ENCODE measurements around the gene BICC1.

BICC1 gene

DNA sequence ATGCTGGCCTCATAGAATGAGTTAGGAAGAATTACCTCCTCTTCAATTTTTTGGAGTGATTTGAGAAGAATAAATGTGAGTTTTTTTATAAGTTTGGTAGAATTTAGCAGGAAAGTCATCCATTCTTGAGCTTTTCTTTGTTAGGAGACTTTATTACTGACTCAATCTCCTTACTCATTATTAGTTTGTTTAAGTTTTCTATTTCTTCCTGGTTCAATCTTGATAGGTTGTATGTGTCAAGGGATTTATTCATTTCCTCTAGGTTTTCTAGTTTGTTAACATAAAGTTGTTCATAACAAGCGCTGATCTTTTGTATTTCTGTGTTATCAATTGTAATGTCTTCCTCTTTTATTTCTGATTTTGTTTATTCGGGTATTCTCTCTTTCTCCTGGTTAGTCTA is 47.4 kb downstream of the BICC1 start:
- H3K36me3 ChIP-seq (ENCODE audit: control insufficient read depth, insufficient read depth, low read length), result no peaks in the 10 kb centered on the region
- WGBS, 2 experiments, result 83 to 100% methylated on average over 1 to 2 of the region's 2 CpGs
- no peaks in the 10 kb centered on the region for H3K27me3 ChIP-seq (ENCODE audit: control insufficient read depth, insufficient read depth, low read length, poor library complexity, severe bottlenecking)
- no peak overlapping the region for H3K27ac ChIP-seq (ENCODE audit: insufficient read depth, low read depth, low read length, poor library complexity, severe bottlenecking)
- H3K4me1 ChIP-seq (ENCODE audit: control insufficient read depth, insufficient read depth, low read length), result no peaks in the 10 kb centered on the region
- H3K9me3 ChIP-seq (ENCODE audit: control insufficient read depth, low read length), result no peaks in the 10 kb centered on the region
- H3K4me3 ChIP-seq (ENCODE audit: insufficient read depth, low read depth, low read length), result no peak overlapping the region

DNA sequence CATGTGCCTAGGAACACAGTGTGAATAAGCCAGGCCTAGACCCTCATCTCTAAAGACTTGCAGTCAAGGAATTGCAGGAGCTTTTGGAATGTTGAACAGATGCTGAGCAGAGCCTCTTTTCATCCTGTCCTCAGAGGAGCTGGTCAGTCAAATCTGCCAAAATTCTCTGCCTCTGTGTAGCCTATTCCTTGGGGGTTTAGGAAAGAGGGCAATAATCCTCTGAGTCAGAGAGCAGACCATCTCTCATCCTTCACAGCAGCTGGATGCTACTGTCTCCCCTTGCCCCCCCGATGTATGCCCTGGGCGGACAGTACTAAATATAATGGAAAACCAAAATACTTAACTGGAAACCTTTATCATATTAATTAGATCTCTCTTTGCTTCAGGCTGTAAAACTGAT is 52.6 kb downstream of the BICC1 start:
- Histone ChIP-seq H3K27me3 (ENCODE audit: control insufficient read depth, insufficient read depth, low read length, poor library complexity, severe bottlenecking) (no peaks in the 10 kb centered on the region), H3K4me3 (ENCODE audit: insufficient read depth, low read depth, low read length) (no peak overlapping the region), H3K27ac (ENCODE audit: insufficient read depth, low read depth, low read length, poor library complexity, severe bottlenecking) (no peak overlapping the region), H3K9me3 (ENCODE audit: control insufficient read depth, low read length) (no peaks in the 10 kb centered on the region), H3K4me1 (ENCODE audit: control insufficient read depth, insufficient read depth, low read length) (no peaks in the 10 kb centered on the region), H3K36me3 (ENCODE audit: control insufficient read depth, insufficient read depth, low read length) (no peaks in the 10 kb centered on the region)
- 95 to 100% methylated on average over 2 of the region's 2 CpGs for WGBS, 2 experiments

DNA sequence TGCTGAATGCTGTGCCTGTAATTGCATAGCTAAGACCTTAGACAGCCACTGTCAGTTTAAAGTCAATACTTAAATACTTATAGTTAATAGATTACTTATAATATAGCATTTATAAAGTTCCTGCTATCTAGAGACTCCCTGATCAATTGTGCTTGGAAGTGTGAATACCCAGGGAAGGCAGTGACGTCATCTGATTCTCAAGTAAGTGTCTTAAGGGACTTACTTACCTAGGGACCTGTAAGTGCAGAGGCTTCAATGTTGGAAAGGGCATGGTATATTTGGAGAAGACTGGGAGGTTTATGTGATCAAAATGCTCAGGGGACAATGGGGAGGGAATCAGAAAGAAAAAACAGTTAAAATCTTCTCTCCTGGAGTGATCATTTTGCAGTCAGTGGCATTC is 55.0 kb downstream of the BICC1 start:
- H3K36me3 ChIP-seq (ENCODE audit: control insufficient read depth, insufficient read depth, low read length), result no peaks in the 10 kb centered on the region
- 89% methylated on average over 1 of the region's 1 CpG for WGBS, 2 experiments
- H3K4me3 ChIP-seq (ENCODE audit: insufficient read depth, low read depth, low read length), result no peak overlapping the region
- H3K27ac ChIP-seq (ENCODE audit: insufficient read depth, low read depth, low read length, poor library complexity, severe bottlenecking), result no peak overlapping the region
- no peaks in the 10 kb centered on the region for H3K27me3 ChIP-seq (ENCODE audit: control insufficient read depth, insufficient read depth, low read length, poor library complexity, severe bottlenecking)
- no peaks in the 10 kb centered on the region for H3K4me1 ChIP-seq (ENCODE audit: control insufficient read depth, insufficient read depth, low read length)
- no peaks in the 10 kb centered on the region for H3K9me3 ChIP-seq (ENCODE audit: control insufficient read depth, low read length)

DNA sequence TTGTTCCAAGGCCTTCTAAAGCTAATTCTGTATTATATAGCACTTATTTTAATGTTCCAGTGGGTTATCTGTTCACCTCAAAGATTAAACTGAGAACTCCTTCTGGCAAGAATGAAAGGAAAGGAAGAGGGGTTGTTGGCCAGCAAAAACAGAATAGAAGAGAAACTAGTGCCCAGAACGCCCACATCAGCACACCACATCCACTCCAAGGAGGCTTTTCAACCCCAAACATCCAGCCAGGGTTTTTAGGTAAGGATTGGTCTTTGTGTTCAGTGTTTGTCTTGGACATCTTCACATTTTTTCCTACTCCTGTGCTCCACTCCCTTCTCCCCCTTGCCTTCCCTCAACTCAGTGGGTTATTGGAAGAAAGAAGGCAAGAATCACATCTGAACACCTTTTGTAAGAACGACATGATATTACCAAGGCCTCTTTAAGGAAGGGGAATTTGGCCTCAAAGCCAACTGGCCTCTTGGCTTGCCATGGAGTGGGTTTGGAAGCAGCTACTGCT is 55.8 kb downstream of the BICC1 start:
- WGBS, 2 experiments, result 80 to 95% methylated on average over 1 to 2 of the region's 2 CpGs
- H3K27me3 ChIP-seq (ENCODE audit: control insufficient read depth, insufficient read depth, low read length, poor library complexity, severe bottlenecking), result no peaks in the 10 kb centered on the region
- H3K27ac ChIP-seq (ENCODE audit: insufficient read depth, low read depth, low read length, poor library complexity, severe bottlenecking), result no peak overlapping the region
- no peaks in the 10 kb centered on the region for H3K4me1 ChIP-seq (ENCODE audit: control insufficient read depth, insufficient read depth, low read length)
- no peak overlapping the region for H3K4me3 ChIP-seq (ENCODE audit: insufficient read depth, low read depth, low read length)
- H3K9me3 ChIP-seq (ENCODE audit: control insufficient read depth, low read length), result no peaks in the 10 kb centered on the region
- no peaks in the 10 kb centered on the region for H3K36me3 ChIP-seq (ENCODE audit: control insufficient read depth, insufficient read depth, low read length)

DNA sequence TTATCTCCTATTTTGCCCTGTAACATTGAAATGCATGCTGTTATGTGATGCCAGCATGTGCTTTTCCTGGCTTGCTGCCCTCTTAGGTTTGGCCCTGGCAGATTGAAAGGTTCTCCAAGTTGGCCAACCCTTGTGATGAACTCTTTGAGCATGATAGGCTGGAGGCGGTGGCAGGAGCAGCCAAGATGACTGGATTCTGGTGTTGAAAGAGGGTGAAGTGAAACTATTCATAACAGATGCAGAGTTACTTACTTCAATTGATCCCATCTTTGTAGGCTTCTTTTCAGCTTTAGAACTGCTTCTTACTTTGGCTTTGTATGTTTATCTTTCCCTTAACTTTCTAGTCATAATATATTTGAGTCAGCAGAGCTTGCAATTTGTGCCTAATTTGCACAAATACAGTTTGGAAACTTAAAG is 57.6 kb downstream of the BICC1 start:
- Histone ChIP-seq H3K36me3 (ENCODE audit: control insufficient read depth, insufficient read depth, low read length) (no peaks in the 10 kb centered on the region), H3K4me3 (ENCODE audit: insufficient read depth, low read depth, low read length) (no peak overlapping the region), H3K27ac (ENCODE audit: insufficient read depth, low read depth, low read length, poor library complexity, severe bottlenecking) (no peak overlapping the region), H3K4me1 (ENCODE audit: control insufficient read depth, insufficient read depth, low read length) (no peaks in the 10 kb centered on the region), H3K9me3 (ENCODE audit: control insufficient read depth, low read length) (no peaks in the 10 kb centered on the region), H3K27me3 (ENCODE audit: control insufficient read depth, insufficient read depth, low read length, poor library complexity, severe bottlenecking) (no peaks in the 10 kb centered on the region)
- WGBS, 2 experiments, result 90 to 100% methylated on average over 1 of the region's 1 CpG

DNA sequence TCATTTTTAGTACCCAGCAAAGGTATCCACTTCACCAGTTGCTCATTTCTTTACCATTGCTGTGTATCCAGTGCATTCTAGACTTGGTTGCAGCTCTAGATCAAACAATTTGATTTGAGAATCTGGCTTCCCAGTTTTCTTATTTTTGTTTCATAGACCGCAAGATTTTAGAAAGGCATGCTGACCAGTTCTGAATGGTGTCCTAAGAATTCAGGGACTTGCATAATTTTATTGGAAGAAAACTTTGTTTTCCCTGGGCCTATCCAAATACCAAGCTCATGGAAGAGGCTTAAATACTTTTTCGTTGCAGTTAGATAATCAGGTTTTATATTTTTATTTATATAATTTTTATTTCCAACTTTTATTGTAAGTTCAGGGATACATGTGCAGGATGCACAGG is 58.3 kb downstream of the BICC1 start:
- Histone ChIP-seq H3K27ac (ENCODE audit: insufficient read depth, low read depth, low read length, poor library complexity, severe bottlenecking) (no peak overlapping the region), H3K4me3 (ENCODE audit: insufficient read depth, low read depth, low read length) (no peak overlapping the region), H3K4me1 (ENCODE audit: control insufficient read depth, insufficient read depth, low read length) (no peaks in the 10 kb centered on the region), H3K9me3 (ENCODE audit: control insufficient read depth, low read length) (no peaks in the 10 kb centered on the region), H3K27me3 (ENCODE audit: control insufficient read depth, insufficient read depth, low read length, poor library complexity, severe bottlenecking) (no peaks in the 10 kb centered on the region), H3K36me3 (ENCODE audit: control insufficient read depth, insufficient read depth, low read length) (no peaks in the 10 kb centered on the region)
- WGBS, 2 experiments, result 89 to 100% methylated on average over 1 of the region's 2 CpGs

DNA sequence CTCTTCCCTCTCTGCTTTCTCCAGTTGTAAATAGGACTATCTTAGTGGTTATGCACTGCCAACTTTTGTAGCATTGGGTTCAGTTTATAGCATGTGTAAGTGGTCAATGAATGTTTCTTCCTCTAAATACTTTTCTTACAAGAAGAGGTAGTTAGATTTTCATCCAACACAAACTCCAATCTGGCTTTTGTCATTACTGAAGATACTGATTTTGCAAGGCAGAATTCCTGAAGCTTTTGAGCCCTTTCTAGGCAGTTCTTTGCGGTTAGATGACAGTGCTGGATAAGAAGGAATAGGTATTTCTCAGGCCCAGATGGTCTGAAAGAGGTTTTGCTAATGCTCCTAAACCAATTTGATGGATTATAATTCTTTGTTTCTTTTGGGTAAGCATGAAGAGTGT is 60.5 kb downstream of the BICC1 start:
- no peaks in the 10 kb centered on the region for H3K36me3 ChIP-seq (ENCODE audit: control insufficient read depth, insufficient read depth, low read length)
- no peak overlapping the region for H3K27ac ChIP-seq (ENCODE audit: insufficient read depth, low read depth, low read length, poor library complexity, severe bottlenecking)
- WGBS, 2 experiments, result 96 to 100% methylated on average over 1 of the region's 1 CpG
- H3K9me3 ChIP-seq (ENCODE audit: control insufficient read depth, low read length), result no peaks in the 10 kb centered on the region
- no peaks in the 10 kb centered on the region for H3K27me3 ChIP-seq (ENCODE audit: control insufficient read depth, insufficient read depth, low read length, poor library complexity, severe bottlenecking)
- no peaks in the 10 kb centered on the region for H3K4me1 ChIP-seq (ENCODE audit: control insufficient read depth, insufficient read depth, low read length)
- no peak overlapping the region for H3K4me3 ChIP-seq (ENCODE audit: insufficient read depth, low read depth, low read length)

DNA sequence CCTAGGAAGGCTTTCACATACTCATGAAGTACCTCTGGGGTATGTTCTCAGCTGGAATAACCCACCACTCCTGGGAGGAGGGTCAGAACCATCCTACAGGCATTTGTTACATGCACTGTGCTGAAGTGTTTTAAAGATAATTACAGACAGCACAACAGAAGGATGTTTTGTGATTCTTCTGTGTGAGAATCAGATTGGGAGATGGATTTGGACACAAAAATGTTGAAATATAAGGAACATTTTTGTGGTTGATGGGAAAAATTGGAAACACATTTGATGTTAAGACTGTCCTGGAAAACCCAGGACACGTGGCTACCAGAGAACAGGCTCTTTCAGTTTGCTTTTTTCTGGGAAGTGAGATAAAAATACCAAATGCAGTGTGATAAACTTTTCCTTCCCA is 61.4 kb downstream of the BICC1 start:
- Histone ChIP-seq H3K36me3 (ENCODE audit: control insufficient read depth, insufficient read depth, low read length) (no peaks in the 10 kb centered on the region), H3K4me1 (ENCODE audit: control insufficient read depth, insufficient read depth, low read length) (no peaks in the 10 kb centered on the region), H3K9me3 (ENCODE audit: control insufficient read depth, low read length) (no peaks in the 10 kb centered on the region), H3K4me3 (ENCODE audit: insufficient read depth, low read depth, low read length) (no peak overlapping the region), H3K27ac (ENCODE audit: insufficient read depth, low read depth, low read length, poor library complexity, severe bottlenecking) (no peak overlapping the region), H3K27me3 (ENCODE audit: control insufficient read depth, insufficient read depth, low read length, poor library complexity, severe bottlenecking) (no peaks in the 10 kb centered on the region)
- 100% methylated on average over 1 of the region's 1 CpG for WGBS, 2 experiments

DNA sequence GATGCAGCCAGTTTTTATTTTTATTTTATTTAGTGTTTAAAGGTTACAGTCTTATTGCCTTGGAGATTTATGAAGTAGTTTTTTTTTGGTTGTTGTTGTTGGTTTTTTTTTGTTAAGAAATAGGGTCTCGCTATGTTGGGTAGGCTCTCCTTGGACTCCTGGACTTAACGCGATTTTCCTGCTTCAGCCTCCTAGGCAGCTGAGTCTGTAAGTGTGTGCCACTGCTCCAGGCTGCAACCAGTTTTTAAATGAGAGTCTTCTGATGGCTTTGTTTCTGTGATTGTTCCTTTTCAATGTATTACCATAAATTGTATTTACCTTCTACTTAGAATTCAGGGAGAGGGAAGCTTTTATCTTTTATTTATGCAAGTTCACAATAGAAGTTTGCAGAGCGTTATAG is 62.8 kb downstream of the BICC1 start:
- Histone ChIP-seq H3K36me3 (ENCODE audit: control insufficient read depth, insufficient read depth, low read length) (no peaks in the 10 kb centered on the region), H3K27me3 (ENCODE audit: control insufficient read depth, insufficient read depth, low read length, poor library complexity, severe bottlenecking) (no peaks in the 10 kb centered on the region), H3K9me3 (ENCODE audit: control insufficient read depth, low read length) (no peaks in the 10 kb centered on the region), H3K4me1 (ENCODE audit: control insufficient read depth, insufficient read depth, low read length) (no peaks in the 10 kb centered on the region), H3K27ac (ENCODE audit: insufficient read depth, low read depth, low read length, poor library complexity, severe bottlenecking) (no peak overlapping the region), H3K4me3 (ENCODE audit: insufficient read depth, low read depth, low read length) (no peak overlapping the region)
- 82 to 90% methylated on average over 3 to 4 of the region's 4 CpGs for WGBS, 2 experiments

DNA sequence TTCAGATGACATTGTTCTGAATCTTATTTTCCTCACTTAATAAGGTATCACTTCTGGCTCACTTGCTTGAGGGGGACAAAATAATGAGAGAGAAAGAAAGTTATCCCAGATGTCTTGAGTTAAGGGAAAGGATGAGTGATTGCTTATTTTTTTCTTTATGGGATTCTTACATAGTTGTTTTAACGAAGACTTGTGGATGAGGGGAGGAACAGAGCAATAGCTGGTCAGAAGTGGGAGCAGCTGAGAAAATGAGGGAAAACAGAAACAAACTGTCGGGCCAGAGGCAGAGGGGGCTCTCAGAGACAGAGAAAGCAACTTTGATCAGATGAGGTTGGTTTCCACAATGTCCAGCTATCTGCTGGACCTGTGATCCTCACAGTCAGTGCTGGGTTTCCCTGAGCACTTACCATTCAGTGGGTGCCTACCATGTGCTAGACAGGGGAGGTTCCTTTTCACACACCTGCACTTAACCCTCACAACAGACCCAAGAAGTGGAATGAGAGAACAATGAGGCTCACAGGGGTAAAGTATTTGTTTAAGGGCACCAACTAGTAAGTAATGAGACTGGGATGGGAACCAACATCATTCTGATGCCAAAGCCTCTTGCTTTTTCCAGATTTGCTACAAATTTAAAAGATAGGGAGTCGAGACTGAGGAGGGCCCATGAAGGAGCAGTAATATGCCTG is 64.2 kb downstream of the BICC1 start:
- H3K4me1 ChIP-seq (ENCODE audit: control insufficient read depth, insufficient read depth, low read length), result no peaks in the 10 kb centered on the region
- H3K9me3 ChIP-seq (ENCODE audit: control insufficient read depth, low read length), result no peaks in the 10 kb centered on the region
- no peaks in the 10 kb centered on the region for H3K27me3 ChIP-seq (ENCODE audit: control insufficient read depth, insufficient read depth, low read length, poor library complexity, severe bottlenecking)
- no peak overlapping the region for H3K27ac ChIP-seq (ENCODE audit: insufficient read depth, low read depth, low read length, poor library complexity, severe bottlenecking)
- no peak overlapping the region for H3K4me3 ChIP-seq (ENCODE audit: insufficient read depth, low read depth, low read length)
- WGBS, 2 experiments, result 88 to 92% methylated on average over 3 of the region's 3 CpGs
- no peaks in the 10 kb centered on the region for H3K36me3 ChIP-seq (ENCODE audit: control insufficient read depth, insufficient read depth, low read length)

DNA sequence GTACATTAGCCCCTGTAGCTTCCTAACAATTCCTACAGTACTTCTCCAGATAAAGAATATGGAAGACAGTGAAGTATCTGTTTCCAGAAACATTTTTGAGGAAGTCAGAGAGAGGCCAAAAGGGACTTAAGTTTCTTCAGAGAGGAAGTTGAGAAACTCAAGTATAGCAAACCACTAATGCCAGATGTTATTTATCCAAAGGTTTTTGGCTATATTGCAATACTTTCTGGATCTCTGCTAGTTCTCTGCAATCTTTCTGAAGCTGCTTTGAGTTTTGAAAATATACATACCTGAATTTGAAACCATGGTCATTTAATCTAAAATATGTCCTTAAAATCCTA is 64.7 kb downstream of the BICC1 start:
- Histone ChIP-seq H3K9me3 (ENCODE audit: control insufficient read depth, low read length) (no peaks in the 10 kb centered on the region), H3K27ac (ENCODE audit: insufficient read depth, low read depth, low read length, poor library complexity, severe bottlenecking) (no peak overlapping the region), H3K36me3 (ENCODE audit: control insufficient read depth, insufficient read depth, low read length) (no peaks in the 10 kb centered on the region), H3K27me3 (ENCODE audit: control insufficient read depth, insufficient read depth, low read length, poor library complexity, severe bottlenecking) (no peaks in the 10 kb centered on the region), H3K4me1 (ENCODE audit: control insufficient read depth, insufficient read depth, low read length) (no peaks in the 10 kb centered on the region), H3K4me3 (ENCODE audit: insufficient read depth, low read depth, low read length) (no peak overlapping the region)
